ENCODE results near the gene IGFBP4. TPM values are rescaled to one million over a fixed set of nuclear protein-coding genes. Genes with fewer than 3 reads are reported as not detected.

IGFBP4 gene
- total RNA-seq, 2 experiments from 2014 or later = 3.4 to 5.9 TPM

GRCh38 chr17:40472733-40473452 lies 29.6 kb downstream of the IGFBP4 start:
- Mint-ChIP-seq H3K27me3 (peaks cover 14% of the 10 kb centered on the region), H3K4me3 (no peak overlapping the region), H3K36me3 (peaks cover 1% of the 10 kb centered on the region), H3K27ac (no peak overlapping the region), H3K9me3 (ENCODE audit: low read depth) (no peaks in the 10 kb centered on the region), H3K4me1 (peaks cover 4% of the 10 kb centered on the region)
- ATAC-seq (no peak), DNase-seq (no peak)
- CTCF ChIA-PET = interaction anchor here (2.1 kb wide), 1 partner anchor 60 kb away, joined by 7 read pairs; no protein-coding TSS in a partner anchor

- ATAC-seq = no peak
- CTCF ChIA-PET = no interaction called here
- H3K27me3 Mint-ChIP-seq = peaks cover 14% of the 10 kb centered on the region
- H3K9me3 Mint-ChIP-seq (ENCODE audit: low read depth) = no peaks in the 10 kb centered on the region
- H3K27ac Mint-ChIP-seq = no peak overlapping the region
- no peak for DNase-seq
- no peak overlapping the region for H3K4me3 Mint-ChIP-seq
- peaks cover 5% of the 10 kb centered on the region for H3K4me1 Mint-ChIP-seq
- H3K36me3 Mint-ChIP-seq = peaks cover 3% of the 10 kb centered on the region
These were observed 30.5 kb downstream of the IGFBP4 start for GRCh38 chr17:40473573-40474365.

- no peak overlapping the region for H3K4me3 Mint-ChIP-seq
- H3K4me1 Mint-ChIP-seq = peaks cover 13% of the 10 kb centered on the region
- H3K36me3 Mint-ChIP-seq = peaks cover 4% of the 10 kb centered on the region
- H3K9me3 Mint-ChIP-seq (ENCODE audit: low read depth) = no peaks in the 10 kb centered on the region
- ATAC-seq (no peak), DNase-seq (no peak)
- CTCF ChIA-PET = interaction anchor here (0.6 to 2.1 kb wide), 4 partner anchors 21 to 85 kb away, joined by 3 to 18 read pairs (median 4); no protein-coding TSS in a partner anchor
- H3K27ac Mint-ChIP-seq = no peak overlapping the region
- peaks cover 9% of the 10 kb centered on the region for H3K27me3 Mint-ChIP-seq
These were observed 31.3 kb downstream of the IGFBP4 start for GRCh38 chr17:40474419-40475002.

GRCh38 chr17:40475234-40475908 lies 32.1 kb downstream of the IGFBP4 start:
- Mint-ChIP-seq H3K36me3 (peaks cover 4% of the 10 kb centered on the region), H3K27me3 (peaks cover under 1% of the 10 kb centered on the region), H3K4me3 (no peak overlapping the region), H3K4me1 (peaks cover 21% of the 10 kb centered on the region), H3K27ac (no peak overlapping the region), H3K9me3 (ENCODE audit: low read depth) (no peaks in the 10 kb centered on the region)
- CTCF ChIA-PET = interaction anchor here (0.6 to 6.9 kb wide), 29 partner anchors 8 to 343 kb away, joined by 3 to 92 read pairs (median 4); partner anchors contain the start of gene TOP2A
- ATAC-seq (no peak), DNase-seq (no peak)

- H3K36me3 Mint-ChIP-seq = peaks cover 4% of the 10 kb centered on the region
- CTCF ChIA-PET = interaction anchor here (1.4 to 6.9 kb wide), 4 partner anchors 13 to 96 kb away, joined by 4 to 92 read pairs (median 6); no protein-coding TSS in a partner anchor
- ATAC-seq (no peak), DNase-seq (no peak)
- H3K4me3 Mint-ChIP-seq = no peak overlapping the region
- no peaks in the 10 kb centered on the region for H3K27me3 Mint-ChIP-seq
- H3K27ac Mint-ChIP-seq = no peak overlapping the region
- no peaks in the 10 kb centered on the region for H3K9me3 Mint-ChIP-seq (ENCODE audit: low read depth)
- peaks cover 44% of the 10 kb centered on the region for H3K4me1 Mint-ChIP-seq
These were observed 34.5 kb downstream of the IGFBP4 start for GRCh38 chr17:40477796-40478195.

GRCh38 chr17:40478486-40478885 lies 35.2 kb downstream of the IGFBP4 start:
- ATAC-seq (no peak), DNase-seq (no peak)
- no peak overlapping the region for H3K4me3 Mint-ChIP-seq
- CTCF ChIA-PET = interaction anchor here (2.1 to 6.9 kb wide), 3 partner anchors 14 to 82 kb away, joined by 5 to 92 read pairs (median 7); no protein-coding TSS in a partner anchor
- peaks cover 4% of the 10 kb centered on the region for H3K36me3 Mint-ChIP-seq
- H3K4me1 Mint-ChIP-seq = peaks cover 45% of the 10 kb centered on the region
- H3K27me3 Mint-ChIP-seq = no peaks in the 10 kb centered on the region
- H3K9me3 Mint-ChIP-seq (ENCODE audit: low read depth) = no peaks in the 10 kb centered on the region
- H3K27ac Mint-ChIP-seq = no peak overlapping the region

- CTCF ChIA-PET = interaction anchor here (0.5 to 6.9 kb wide), 7 partner anchors 22 to 404 kb away, joined by 3 to 92 read pairs (median 6); partner anchors contain the start of gene TOP2A
- peaks cover 53% of the 10 kb centered on the region for H3K4me1 Mint-ChIP-seq
- peak overlapping the region; percentile 49 for H3K4me3 Mint-ChIP-seq
- no peaks in the 10 kb centered on the region for H3K27me3 Mint-ChIP-seq
- peak overlapping the region; percentile 94 for H3K27ac Mint-ChIP-seq
- ATAC-seq (no peak), DNase-seq (no peak)
- H3K9me3 Mint-ChIP-seq (ENCODE audit: low read depth) = no peaks in the 10 kb centered on the region
- H3K36me3 Mint-ChIP-seq = peaks cover 4% of the 10 kb centered on the region
These were observed 36.7 kb downstream of the IGFBP4 start for GRCh38 chr17:40479754-40480480.

- no peaks in the 10 kb centered on the region for H3K27me3 Mint-ChIP-seq
- ATAC-seq (peak; percentile 89), DNase-seq (peak; percentile 91)
- peaks cover 4% of the 10 kb centered on the region for H3K36me3 Mint-ChIP-seq
- peak overlapping the region; percentile 94 for H3K27ac Mint-ChIP-seq
- peaks cover 53% of the 10 kb centered on the region for H3K4me1 Mint-ChIP-seq
- no peaks in the 10 kb centered on the region for H3K9me3 Mint-ChIP-seq (ENCODE audit: low read depth)
- CTCF ChIA-PET = interaction anchor here (1.5 to 6.9 kb wide), 4 partner anchors 22 to 80 kb away, joined by 4 to 92 read pairs (median 10); partner anchors contain the start of gene TOP2A
- peak overlapping the region; percentile 49 for H3K4me3 Mint-ChIP-seq
These were observed 37.3 kb downstream of the IGFBP4 start for GRCh38 chr17:40480501-40481003.

GRCh38 chr17:40481106-40481505 lies 37.9 kb downstream of the IGFBP4 start:
- ATAC-seq (no peak), DNase-seq (no peak)
- H3K36me3 Mint-ChIP-seq = peaks cover 4% of the 10 kb centered on the region
- H3K4me3 Mint-ChIP-seq = peak overlapping the region; percentile 49
- no peaks in the 10 kb centered on the region for H3K27me3 Mint-ChIP-seq
- H3K27ac Mint-ChIP-seq = peak overlapping the region; percentile 94
- H3K9me3 Mint-ChIP-seq (ENCODE audit: low read depth) = no peaks in the 10 kb centered on the region
- CTCF ChIA-PET = interaction anchor here (2.5 to 6.9 kb wide), 3 partner anchors 51 to 79 kb away, joined by 8 to 92 read pairs (median 12); partner anchors contain the start of gene TOP2A
- H3K4me1 Mint-ChIP-seq = peaks cover 54% of the 10 kb centered on the region

GRCh38 chr17:40482722-40483121 lies 39.5 kb downstream of the IGFBP4 start:
- Mint-ChIP-seq H3K4me3 (no peak overlapping the region), H3K4me1 (peaks cover 54% of the 10 kb centered on the region), H3K9me3 (ENCODE audit: low read depth) (no peaks in the 10 kb centered on the region), H3K36me3 (peaks cover 3% of the 10 kb centered on the region), H3K27me3 (peaks cover 4% of the 10 kb centered on the region), H3K27ac (peak overlapping the region; percentile 36)
- DNase-seq (no peak), ATAC-seq (no peak)
- CTCF ChIA-PET = no interaction called here

GRCh38 chr17:40483679-40484078 lies 40.4 kb downstream of the IGFBP4 start:
- CTCF ChIA-PET = interaction anchor here (1.0 kb wide), 1 partner anchor 49 kb away, joined by 4 read pairs; no protein-coding TSS in a partner anchor
- DNase-seq (no peak), ATAC-seq (no peak)
- H3K4me3 Mint-ChIP-seq = no peak overlapping the region
- peaks cover 4% of the 10 kb centered on the region for H3K27me3 Mint-ChIP-seq
- H3K27ac Mint-ChIP-seq = peak overlapping the region; percentile 59
- H3K4me1 Mint-ChIP-seq = peaks cover 54% of the 10 kb centered on the region
- H3K9me3 Mint-ChIP-seq (ENCODE audit: low read depth) = no peaks in the 10 kb centered on the region
- peaks cover 2% of the 10 kb centered on the region for H3K36me3 Mint-ChIP-seq

Measured in activated CD8-positive, alpha-beta memory T cell treated with anti-CD3 and anti-CD28 coated beads, Interleukin-2, amount 10 ng/mL, durations not matched to agents 7 days and 5 days (primary cell).